HUES48 (cell line): ENCODE measurements around the gene ZNF878.
"Not testable (repeated sequence)": the region's sequence is repeated elsewhere in the genome, so short reads cannot be mapped to it uniquely, and the experiment has no call there.

Experiments used
- H3K27ac ChIP-seq: one replicate; pipeline ENCODE4 v1.7.0; 2013; ENCODE audit warnings: low read depth, low read length, inconsistent platforms
- H3K27me3 ChIP-seq: 2 replicates; pipeline ENCODE4 v1.6.1; 2013; ENCODE audit warnings: mild to moderate bottlenecking, low read length; ENCODE audit not compliant: control insufficient read depth, insufficient read depth
- H3K36me3 ChIP-seq: 2 replicates; pipeline ENCODE4 v1.6.1; 2013; ENCODE audit warnings: low read length; ENCODE audit not compliant: control insufficient read depth, insufficient read depth
- H3K4me1 ChIP-seq: 2 replicates; pipeline ENCODE4 v1.6.1; 2013; ENCODE audit warnings: mild to moderate bottlenecking, low read length; ENCODE audit not compliant: control insufficient read depth, insufficient read depth
- H3K4me3 ChIP-seq: 2 replicates; pipeline ENCODE4 v1.5.1; 2013; ENCODE audit warnings: mild to moderate bottlenecking, low read depth, low read length
- H3K9ac ChIP-seq: 2 replicates; pipeline ENCODE4 v1.6.1; 2013; ENCODE audit warnings: mild to moderate bottlenecking, low read depth, low read length, moderate library complexity
- H3K9me3 ChIP-seq: 2 replicates; pipeline ENCODE4 v1.6.1; 2013; ENCODE audit warnings: low read length; ENCODE audit not compliant: control insufficient read depth, insufficient read depth

ZNF878 gene

DNA sequence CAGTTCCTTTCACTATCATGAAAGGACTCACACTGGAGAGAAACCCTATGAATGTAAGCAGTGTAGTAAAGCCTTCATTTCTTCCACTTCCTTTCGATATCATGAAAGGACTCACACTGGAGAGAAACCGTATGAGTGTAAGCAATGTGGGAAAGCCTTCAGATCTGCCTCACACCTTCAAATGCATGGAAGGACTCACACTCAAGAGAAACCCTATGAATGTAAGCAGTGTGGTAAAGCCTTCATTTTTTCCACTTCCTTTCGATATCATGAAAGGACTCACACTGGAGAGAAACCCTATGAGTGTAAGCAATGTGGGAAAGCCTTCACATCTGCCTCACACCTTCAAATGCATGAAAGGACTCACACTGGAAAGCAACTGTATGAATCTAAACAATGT is 23.6 kb upstream of the ZNF878 start:
- Histone ChIP-seq H3K9me3 (peaks cover 91% of the 10 kb centered on the region), H3K36me3 (peaks cover 61% of the 10 kb centered on the region), H3K4me3 (peak overlapping the region; percentile 26; the same call in 1 of the 2 replicates)
- H3K27ac ChIP-seq, H3K27me3 ChIP-seq, H3K4me1 ChIP-seq, H3K9ac ChIP-seq: not testable (repeated sequence)

GRCh38 chr19:12075538-12076139 is 22.9 kb upstream of the ZNF878 start:
- Histone ChIP-seq H3K27me3 (no peaks in the 10 kb centered on the region), H3K4me1 (no peaks in the 10 kb centered on the region), H3K9me3 (peaks cover 91% of the 10 kb centered on the region), H3K27ac (no peak overlapping the region), H3K9ac (no peak overlapping the region), H3K4me3 (peak overlapping the region; percentile 37), H3K36me3 (peaks cover 61% of the 10 kb centered on the region)

DNA sequence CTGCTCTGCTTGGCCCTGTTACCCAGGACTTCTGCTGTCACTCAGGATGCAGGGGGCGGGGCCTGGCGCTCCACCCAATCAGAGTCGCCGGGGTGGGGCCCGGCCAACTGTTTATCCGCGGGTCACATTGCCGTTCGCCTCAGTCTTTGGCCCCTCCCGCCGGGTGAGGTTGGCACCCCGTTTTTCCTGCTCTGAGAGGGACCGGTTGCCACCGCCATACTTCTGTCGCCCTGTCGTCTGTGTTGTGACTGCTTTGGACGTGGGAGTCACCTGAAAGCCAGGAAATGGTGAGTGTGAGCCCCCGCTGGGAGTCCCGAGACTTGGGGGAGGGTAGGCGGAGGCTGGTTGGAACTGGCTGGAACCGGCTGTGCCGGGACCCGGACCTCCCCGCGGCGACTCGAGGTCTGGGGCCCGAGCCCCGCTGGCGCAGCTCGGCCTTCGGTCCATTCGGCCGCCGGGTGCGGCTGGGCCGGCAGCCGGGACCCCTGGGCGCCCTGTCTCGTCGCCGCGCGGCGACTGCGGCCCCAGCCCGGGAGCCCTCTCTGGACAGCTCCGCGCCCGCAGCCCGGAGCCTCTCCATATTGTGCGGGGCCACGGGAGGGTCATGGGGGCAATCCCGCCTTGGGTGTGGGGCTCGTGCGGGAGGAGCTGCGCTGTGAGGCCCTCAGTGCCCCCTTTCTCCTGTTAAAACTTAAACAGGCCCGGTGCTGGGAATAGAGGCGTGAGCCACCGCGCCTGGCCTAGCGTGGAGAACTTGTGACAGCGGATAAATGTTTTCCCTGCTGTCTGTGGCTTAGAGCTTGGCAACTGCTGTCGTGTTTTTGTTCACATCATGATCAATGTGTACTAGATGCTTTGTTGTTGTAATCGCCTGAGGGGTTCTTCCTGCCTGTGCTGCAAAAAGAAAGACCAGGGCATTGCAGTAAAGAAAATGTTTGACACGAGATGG is 12.1 kb upstream of the ZNF878 start, which contains the start of gene ZNF844:
ZNF844 (plus strand) TSS at position 142 of the 949 bp plus-strand sequence; CDS start at position 285, 143 bp downstream.
- peak within 1 kb of the TSS; percentile 90 for H3K27ac ChIP-seq
- H3K27me3 ChIP-seq, result no peaks in the 10 kb centered on the region
- H3K4me3 ChIP-seq, result peak within 1 kb of the TSS; percentile 88
- peak within 1 kb of the TSS; percentile 93 for H3K9ac ChIP-seq
- H3K9me3 ChIP-seq, result peaks cover 19% of the 10 kb centered on the region
- no peaks in the 10 kb centered on the region; the same call in 1 of the 2 replicates for H3K36me3 ChIP-seq
- H3K4me1 ChIP-seq, result 0 out of 2 replicates have a peak, but pooled peaks cover 4% of the 10 kb centered on the region

DNA sequence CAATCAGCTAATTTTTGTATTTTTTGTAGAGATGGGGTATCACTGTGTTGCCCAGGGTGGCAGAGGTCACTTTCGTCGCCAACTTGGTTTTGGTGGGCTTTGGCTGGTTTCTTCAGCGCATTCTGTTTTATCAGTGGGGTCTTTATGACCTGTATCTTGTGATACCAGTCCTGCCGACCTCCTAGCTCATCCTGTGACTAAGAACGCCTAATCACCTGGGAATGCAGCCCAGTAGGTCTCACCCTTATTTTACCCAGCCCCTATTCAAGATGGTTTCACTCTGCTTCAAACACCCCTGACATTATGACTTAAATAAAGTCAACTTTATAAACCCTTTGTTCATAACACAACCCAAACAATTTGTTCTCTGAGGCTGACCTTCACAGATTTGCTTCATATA is 3.0 kb upstream of the ZNF878 start:
- no peaks in the 10 kb centered on the region for H3K36me3 ChIP-seq
- H3K9me3 ChIP-seq, result no peaks in the 10 kb centered on the region
- H3K27me3 ChIP-seq, result no peaks in the 10 kb centered on the region; the same call in 1 of the 2 replicates
- no peak overlapping the region for H3K27ac ChIP-seq
- peaks cover 6% of the 10 kb centered on the region; the same call in 1 of the 2 replicates for H3K4me1 ChIP-seq
- no peak overlapping the region for H3K9ac ChIP-seq
- no peak overlapping the region for H3K4me3 ChIP-seq

DNA sequence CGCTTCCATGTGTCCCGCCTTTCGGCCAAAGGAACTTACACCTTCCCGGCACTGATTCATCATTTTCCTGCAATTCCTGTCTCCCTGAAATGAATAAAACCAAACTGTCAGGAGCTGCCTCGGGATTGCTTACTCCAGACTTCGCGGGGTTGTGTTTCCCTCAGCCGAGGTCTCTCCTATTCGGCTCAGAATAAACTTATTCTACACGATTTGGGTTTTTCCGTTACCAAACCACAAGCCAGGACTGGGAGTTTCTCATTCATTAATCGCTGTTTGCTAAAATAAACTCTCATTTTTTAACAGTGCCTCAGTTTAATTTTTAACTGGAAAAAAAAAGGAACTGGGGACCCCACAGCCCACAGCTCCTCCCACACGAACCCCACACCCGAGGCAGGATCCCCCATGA is 667 bp downstream of the ZNF878 start:
- Histone ChIP-seq H3K27ac (peak overlapping the region; percentile 90), H3K4me1 (0 out of 2 replicates have a peak, but pooled peaks cover 3% of the 10 kb centered on the region), H3K9ac (peak overlapping the region; percentile 50), H3K27me3 (no peaks in the 10 kb centered on the region; the same call in 1 of the 2 replicates), H3K9me3 (peaks cover 16% of the 10 kb centered on the region), H3K36me3 (peaks cover 6% of the 10 kb centered on the region; the same call in 1 of the 2 replicates), H3K4me3 (peak overlapping the region; percentile 73)

GRCh38 chr19:12047868-12048267 is 4.9 kb downstream of the ZNF878 start:
- H3K36me3 ChIP-seq, result peaks cover 46% of the 10 kb centered on the region
- H3K9me3 ChIP-seq, result peaks cover 56% of the 10 kb centered on the region
- no peak overlapping the region for H3K9ac ChIP-seq
- H3K4me1 ChIP-seq, result no peaks in the 10 kb centered on the region
- no peak overlapping the region for H3K4me3 ChIP-seq
- no peak overlapping the region for H3K27ac ChIP-seq
- H3K27me3 ChIP-seq, result no peaks in the 10 kb centered on the region

DNA sequence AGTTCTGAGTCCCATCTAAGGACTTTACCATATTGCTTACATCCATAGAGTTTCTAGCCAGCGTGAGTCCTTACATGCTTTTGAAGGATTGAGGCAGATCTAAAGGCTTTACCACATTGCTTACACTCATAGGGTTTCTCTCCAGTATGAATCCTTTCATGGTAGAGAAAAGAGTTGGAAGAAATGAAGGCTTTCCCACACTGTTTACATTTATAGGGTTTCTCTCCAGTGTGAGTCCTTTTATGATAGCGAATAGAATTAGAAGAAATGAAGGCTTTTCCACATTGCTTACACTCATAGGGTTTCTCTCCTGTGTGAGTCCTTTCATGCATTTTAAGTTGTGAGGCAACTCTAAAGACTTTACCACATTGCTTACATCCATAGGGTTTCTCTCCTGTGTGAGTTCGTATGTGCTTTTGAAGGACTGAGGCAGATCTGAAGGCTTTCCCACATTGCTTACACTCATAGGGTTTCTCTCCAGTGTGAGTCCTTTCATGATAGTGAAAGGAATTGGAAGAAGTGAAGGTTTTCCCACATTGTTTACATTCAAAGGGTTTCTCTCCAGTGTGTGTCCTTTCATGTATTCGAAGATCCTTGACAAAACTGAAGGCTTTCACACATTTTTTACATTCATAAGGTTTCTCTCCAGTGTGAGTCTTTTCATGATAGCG is 8.9 kb downstream of the ZNF878 start:
- Histone ChIP-seq H3K9me3 (peaks cover 71% of the 10 kb centered on the region), H3K36me3 (peaks cover 59% of the 10 kb centered on the region), H3K27ac (no peak overlapping the region), H3K9ac (no peak overlapping the region), H3K27me3 (no peaks in the 10 kb centered on the region), H3K4me3 (peak overlapping the region; percentile 32; the same call in 1 of the 2 replicates), H3K4me1 (no peaks in the 10 kb centered on the region)

GRCh38 chr19:12042893-12043292 is 9.9 kb downstream of the ZNF878 start:
- Histone ChIP-seq H3K4me1 (no peaks in the 10 kb centered on the region), H3K36me3 (peaks cover 60% of the 10 kb centered on the region), H3K27me3 (no peaks in the 10 kb centered on the region), H3K4me3 (no peak overlapping the region), H3K9me3 (peaks cover 64% of the 10 kb centered on the region), H3K27ac (no peak overlapping the region), H3K9ac (no peak overlapping the region)

DNA sequence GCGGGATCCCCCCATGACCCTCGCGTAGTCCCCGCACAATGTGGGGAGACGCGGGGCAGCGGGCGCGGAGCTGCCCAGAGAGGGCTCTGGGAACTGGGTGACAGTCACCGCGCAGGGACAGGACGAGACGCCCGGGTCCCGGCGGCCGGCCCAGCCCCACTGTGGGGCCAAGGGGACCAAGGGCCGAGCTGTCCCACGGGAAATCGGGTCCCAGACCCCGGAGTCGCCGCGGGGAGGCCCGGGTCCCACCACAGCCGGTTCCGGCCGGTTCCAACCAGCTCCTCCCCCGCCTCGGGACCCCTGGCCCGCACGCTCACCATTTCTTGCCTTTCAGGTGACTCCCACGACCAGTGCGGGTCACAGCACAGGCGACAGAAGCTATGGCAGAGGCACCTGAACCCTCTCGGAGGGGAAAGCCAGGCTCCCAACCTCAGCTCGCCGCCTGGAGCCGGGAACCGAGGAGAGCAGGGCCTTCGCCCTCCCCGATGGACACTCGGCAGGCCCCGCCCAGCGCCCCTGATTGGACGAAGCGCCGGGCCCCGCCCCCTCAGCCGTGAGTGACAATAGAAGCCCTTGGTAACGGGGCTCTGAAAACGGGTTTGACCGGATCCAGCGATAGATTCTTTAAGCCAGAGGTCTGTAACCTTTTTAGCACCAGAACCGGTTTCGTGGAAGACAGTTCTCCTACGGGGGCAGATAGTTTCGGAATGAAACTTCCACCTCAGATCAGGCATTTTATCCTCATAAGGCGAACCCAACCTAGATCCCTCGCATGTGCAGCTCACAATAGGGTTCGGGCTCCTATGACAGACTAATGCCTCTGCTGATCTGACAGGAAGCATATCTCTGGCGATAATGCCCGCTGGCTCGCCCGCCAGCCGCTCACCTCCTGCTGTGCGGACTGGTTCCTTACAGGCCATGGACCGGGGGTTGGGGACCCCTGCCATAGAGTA is 17.3 kb downstream of the ZNF878 start, which contains the start of gene ZNF433:
ZNF433 (minus strand) TSS at position 460 of the 953 bp plus-strand sequence; CDS start at position 320, 140 bp downstream.
- H3K9ac ChIP-seq, result peak within 1 kb of the TSS; percentile 86
- peak within 1 kb of the TSS; percentile 86 for H3K27ac ChIP-seq
- no peaks in the 10 kb centered on the region; the same call in 1 of the 2 replicates for H3K9me3 ChIP-seq
- H3K4me3 ChIP-seq, result peak within 1 kb of the TSS; percentile 76
- H3K27me3 ChIP-seq, result peaks cover 9% of the 10 kb centered on the region
- H3K36me3 ChIP-seq, result 0 out of 2 replicates have a peak, but pooled peaks cover 5% of the 10 kb centered on the region
- H3K4me1 ChIP-seq, result peaks cover 13% of the 10 kb centered on the region; the same call in 1 of the 2 replicates
